K562 (cell line): ENCODE measurements around the gene KRTAP9-7. TPM values are rescaled to one million over a fixed set of nuclear protein-coding genes. Genes with fewer than 3 reads are reported as not detected.
"Not testable (repeated sequence)": the region's sequence is repeated elsewhere in the genome, so short reads cannot be mapped to it uniquely, and the experiment has no call there.

Source experiments
- ATAC-seq: fragments of 200-7000 bp; cut with Tn5 transposase; 3 replicates; pipeline ENCODE4 v1.9.1; 2020; ENCODE audit warnings: moderate library complexity
- BruUV-seq: library from RNA; stranded (reverse); fragments of 400-500 nt; replicated peaks from 2 replicates; lab custom pipeline; 2021; lab: Mats Ljungman, UMichigan
- CTCF ChIA-PET: fragments of 300-600 bp; formaldehyde crosslinking; extraction: SDS; loops from one replicate; lab custom pipeline; 2021; ENCODE audit warnings: low intra/inter-chr PET ratio; lab: Yijun Ruan, JAX
- POLR2A ChIA-PET: fragments of 300-600, 350-650 bp; sonication (Branson Sonifier 250); formaldehyde crosslinking; extraction: SDS; loops from one replicate; lab custom pipeline; 2021; ENCODE audit warnings: antibody characterized with exemption, inconsistent platforms; lab: Yijun Ruan, JAX
- DNase-seq, 4 experiments: peaks; one replicate each; pipeline versions ENCODE4 v3.0.0 to v3.0.0-alpha.2; 2011 to 2018; ENCODE audit warnings: low spot score in 3 of 4, mixed read lengths in 3 of 4; ENCODE audit errors: extremely low read depth in 1 of 4
- FAIRE-seq: peaks from 2 replicates; lab custom pipeline; 2011; peaks lifted over from hg19 to GRCh38; lab: Jason Lieb, UNC
- H2AFZ ChIP-seq: 2 replicates; pipeline ENCODE4 v1.6.0; 2011; ENCODE audit warnings: low read depth, low read length, control low read depth, inconsistent platforms
- H3K27ac ChIP-seq: fragments of 200-600 bp; 3 replicates; pipeline ENCODE4 v1.8.0; 2011; ENCODE audit warnings: low read depth, mild to moderate bottlenecking, control low read depth, inconsistent platforms, low read length, moderate library complexity, mixed read lengths; ENCODE audit errors: extremely low read depth
- H3K27me3 ChIP-seq, 2 experiments: fragments of 300-600 bp in 1 of 2; 2 replicates in 1 of 2; 3 replicates in 1 of 2; pipeline versions ENCODE4 v1.6.0 to v1.8.0; 2011; ENCODE audit warnings: inconsistent platforms in 2 of 2, low read length in 2 of 2, mild to moderate bottlenecking in 1 of 2, mixed read lengths in 1 of 2, moderate library complexity in 1 of 2; ENCODE audit not compliant: control insufficient read depth in 2 of 2, insufficient read depth in 2 of 2
- H3K36me3 ChIP-seq: fragments of 300-600 bp; 3 replicates; pipeline ENCODE4 v1.8.0; 2011; ENCODE audit warnings: mild to moderate bottlenecking, low read length, inconsistent platforms; ENCODE audit not compliant: control insufficient read depth, insufficient read depth
- H3K4me1 ChIP-seq, 2 experiments: fragments of 200-600 bp in 1 of 2; replicated peaks in 1 of 2; 2 replicates in 1 of 2; 3 replicates in 1 of 2; pipeline versions ENCODE4 v1.5.1 to v1.8.0; 2011; ENCODE audit warnings: inconsistent platforms in 2 of 2, low read length in 2 of 2, mild to moderate bottlenecking in 1 of 2, mixed read lengths in 1 of 2, moderate library complexity in 1 of 2; ENCODE audit not compliant: control insufficient read depth in 2 of 2, insufficient read depth in 2 of 2
- H3K4me2 ChIP-seq: 2 replicates; pipeline ENCODE4 v1.6.1; 2011; ENCODE audit warnings: low read length, control low read depth, inconsistent platforms, mixed read lengths; ENCODE audit not compliant: insufficient read depth
- H3K4me3 ChIP-seq: fragments of 200-600 bp; sonication (generic), shearing (Covaris generic); 2 replicates; pipeline ENCODE4 v1.5.1; 2016; ENCODE audit warnings: control low read depth, inconsistent platforms
- H3K79me2 ChIP-seq: fragments of 200-600 bp; 3 replicates; pipeline ENCODE4 v1.8.0; 2011; ENCODE audit warnings: low read length, inconsistent platforms; ENCODE audit not compliant: control insufficient read depth, insufficient read depth
- H3K9ac ChIP-seq, 2 experiments: 2 replicates each; pipeline versions ENCODE4 v1.6.0 to v1.6.1; 2011; ENCODE audit warnings: low read depth in 2 of 2, low read length in 2 of 2, control low read depth in 1 of 2, inconsistent platforms in 1 of 2, mild to moderate bottlenecking in 1 of 2, mixed read lengths in 1 of 2; ENCODE audit not compliant: insufficient read depth in 1 of 2
- H3K9me1 ChIP-seq: one replicate; pipeline ENCODE4 v1.6.0; 2011; ENCODE audit warnings: inconsistent platforms, mild to moderate bottlenecking, low read length, moderate library complexity; ENCODE audit not compliant: control insufficient read depth, insufficient read depth
- H3K9me3 ChIP-seq: replicated peaks from 2 replicates; pipeline ENCODE4 v1.5.1; 2011; ENCODE audit warnings: low read depth, low read length, inconsistent platforms; ENCODE audit not compliant: control insufficient read depth, insufficient read depth
- H4K20me1 ChIP-seq: replicated peaks from 2 replicates; pipeline ENCODE4 v1.6.1; 2011; ENCODE audit warnings: low read length, inconsistent platforms, mixed read lengths; ENCODE audit not compliant: control insufficient read depth, insufficient read depth
- WGBS: fragments of 100-300 bp; shearing (Covaris generic); methylation state at CpG from one replicate; pipeline ENCODE4 v1.1.6; 2016; ENCODE audit warnings: low coverage, mixed read lengths; ENCODE audit not compliant: insufficient coverage; ENCODE audit errors: missing lambda C conversion rate; 5-methylcytosine and 5-hydroxymethylcytosine counted together
- in situ Hi-C: fragments of 300-500 bp; cut with MboI; formaldehyde crosslinking; loops from 4 replicates; pipeline ENCODE4 v1.15.0; 2018; ENCODE audit warnings: inconsistent platforms, mixed read lengths
- intact Hi-C: fragments of 100-400 bp; cut with micrococcal nuclease; formaldehyde crosslinking; loops from 2 replicates; pipeline ENCODE4 v1.14.2; 2022
- polyA plus RNA-seq, 8 experiments: library from polyadenylated mRNA; depleted of rRNA in 4 of 8; stranded (reverse) in 5 of 8; unstranded in 3 of 8; fragments of >200 nt; fragmentation: Nextera tagmentation in 2 of 8; fragmentation: Illumina TruSeq in 1 of 8; extraction: Ambion mirVana in 2 of 8; extraction: Trizol in 1 of 8; gene quantifications; 2 replicates each; pipeline versions ENCODE4 v1.2.1 to v1.2.3, GENCODE V29; 2011 to 2014; ENCODE audit warnings: inconsistent platforms in 1 of 8, missing spikeins in 1 of 8
- total RNA-seq, 7 experiments: library from RNA; depleted of rRNA in 6 of 7; stranded (reverse); fragments of >200 nt in 6 of 7; fragmentation: Illumina TruSeq in 2 of 7; extraction: Trizol in 2 of 7; gene quantifications; 2 replicates each; pipeline versions ENCODE4 v1.2.1 to v1.2.3, GENCODE V29; 2011 to 2021; ENCODE audit warnings: low replicate concordance in 1 of 7

Gene KRTAP9-7
- total and polyA plus RNA-seq, 9 of the 15 experiments (the other 6 are each of a cell fraction or from before 2014, with no cell fraction given) = not detected

GRCh38 chr17:41232399-41233105 is 42.9 kb upstream of the KRTAP9-7 start, which contains the start of gene KRTAP9-3:
KRTAP9-3 (plus strand) TSS chr17:41232449; CDS start chr17:41232502, 53 bp downstream.
- 0% methylated on average over 1 of the region's 1 CpG for WGBS
- in situ Hi-C loops, FAIRE-seq, CTCF ChIA-PET, H3K9me1 ChIP-seq, H3K79me2 ChIP-seq, intact Hi-C loops, H2AFZ ChIP-seq, BruUV-seq, ATAC-seq, H3K4me3 ChIP-seq, DNase-seq, H3K4me1 ChIP-seq, H3K27me3 ChIP-seq, H3K4me2 ChIP-seq, H3K9me3 ChIP-seq, H3K36me3 ChIP-seq, H3K9ac ChIP-seq, H3K27ac ChIP-seq, H4K20me1 ChIP-seq: not testable (repeated sequence)
- POLR2A ChIA-PET = interaction anchor here (0.7 kb wide), 1 partner anchor 457 kb away, joined by 3 read pairs; no protein-coding TSS in a partner anchor

GRCh38 chr17:41237116-41237515 is 38.4 kb upstream of the KRTAP9-7 start:
- POLR2A ChIA-PET, intact Hi-C loops, H3K27ac ChIP-seq, ATAC-seq, H4K20me1 ChIP-seq, H3K9ac ChIP-seq, H3K79me2 ChIP-seq, in situ Hi-C loops, FAIRE-seq, H3K4me2 ChIP-seq, H3K27me3 ChIP-seq, H3K9me3 ChIP-seq, BruUV-seq, CTCF ChIA-PET, H3K9me1 ChIP-seq, H3K4me3 ChIP-seq, DNase-seq, H3K4me1 ChIP-seq, H3K36me3 ChIP-seq, H2AFZ ChIP-seq: not testable (repeated sequence)
- WGBS = 0% methylated on average over 4 of the region's 4 CpGs

GRCh38 chr17:41237949-41238437 is 37.5 kb upstream of the KRTAP9-7 start, which contains the start of gene KRTAP9-8:
KRTAP9-8 (plus strand) TSS chr17:41237999; CDS start chr17:41238052, 53 bp downstream.
- POLR2A ChIA-PET, in situ Hi-C loops, H3K27me3 ChIP-seq, H3K9ac ChIP-seq, H3K4me2 ChIP-seq, H3K4me3 ChIP-seq, H3K79me2 ChIP-seq, H4K20me1 ChIP-seq, DNase-seq, ATAC-seq, CTCF ChIA-PET, BruUV-seq, H3K4me1 ChIP-seq, H3K36me3 ChIP-seq, H2AFZ ChIP-seq, H3K9me1 ChIP-seq, FAIRE-seq, intact Hi-C loops, H3K27ac ChIP-seq, H3K9me3 ChIP-seq: not testable (repeated sequence)
- 0% methylated on average over 2 of the region's 3 CpGs for WGBS
